ENCODE results near the gene ZNF587B.
"Not testable (repeated sequence)": the region's sequence is repeated elsewhere in the genome, so short reads cannot be mapped to it uniquely, and the experiment has no call there.

ZNF587B gene

DNA sequence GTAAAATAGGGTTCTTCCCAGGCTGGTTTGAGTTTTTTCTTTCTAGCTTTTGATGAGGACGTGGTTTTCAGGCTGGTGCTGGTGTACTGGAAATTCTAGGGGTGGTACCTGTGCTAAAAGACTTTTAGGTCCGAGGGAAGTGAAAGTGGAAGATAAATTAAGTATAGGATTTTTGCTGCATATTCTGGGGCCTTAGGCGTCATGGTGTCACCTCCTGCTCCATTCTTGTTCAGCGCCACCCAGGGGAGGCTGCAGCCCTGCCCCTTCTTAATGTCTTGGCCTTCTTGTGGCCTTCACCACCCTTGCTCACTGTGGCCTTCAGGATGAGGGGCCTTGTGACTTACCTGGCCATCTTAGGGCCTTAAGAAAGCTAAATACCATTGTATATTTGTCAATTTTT lies 27.8 kb upstream of the ZNF587B start:
- DNase-seq (ENCODE audit: extremely low read depth, low read depth), result no peak
- TF ChIP-seq, protein P1, sequence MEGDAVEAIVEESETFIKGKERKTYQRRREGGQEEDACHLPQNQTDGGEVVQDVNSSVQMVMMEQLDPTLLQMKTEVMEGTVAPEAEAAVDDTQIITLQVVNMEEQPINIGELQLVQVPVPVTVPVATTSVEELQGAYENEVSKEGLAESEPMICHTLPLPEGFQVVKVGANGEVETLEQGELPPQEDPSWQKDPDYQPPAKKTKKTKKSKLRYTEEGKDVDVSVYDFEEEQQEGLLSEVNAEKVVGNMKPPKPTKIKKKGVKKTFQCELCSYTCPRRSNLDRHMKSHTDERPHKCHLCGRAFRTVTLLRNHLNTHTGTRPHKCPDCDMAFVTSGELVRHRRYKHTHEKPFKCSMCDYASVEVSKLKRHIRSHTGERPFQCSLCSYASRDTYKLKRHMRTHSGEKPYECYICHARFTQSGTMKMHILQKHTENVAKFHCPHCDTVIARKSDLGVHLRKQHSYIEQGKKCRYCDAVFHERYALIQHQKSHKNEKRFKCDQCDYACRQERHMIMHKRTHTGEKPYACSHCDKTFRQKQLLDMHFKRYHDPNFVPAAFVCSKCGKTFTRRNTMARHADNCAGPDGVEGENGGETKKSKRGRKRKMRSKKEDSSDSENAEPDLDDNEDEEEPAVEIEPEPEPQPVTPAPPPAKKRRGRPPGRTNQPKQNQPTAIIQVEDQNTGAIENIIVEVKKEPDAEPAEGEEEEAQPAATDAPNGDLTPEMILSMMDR (IDR thresholded peaks at IDR 0.05; ENCODE audit: low read depth, low read length), result no peak

DNA sequence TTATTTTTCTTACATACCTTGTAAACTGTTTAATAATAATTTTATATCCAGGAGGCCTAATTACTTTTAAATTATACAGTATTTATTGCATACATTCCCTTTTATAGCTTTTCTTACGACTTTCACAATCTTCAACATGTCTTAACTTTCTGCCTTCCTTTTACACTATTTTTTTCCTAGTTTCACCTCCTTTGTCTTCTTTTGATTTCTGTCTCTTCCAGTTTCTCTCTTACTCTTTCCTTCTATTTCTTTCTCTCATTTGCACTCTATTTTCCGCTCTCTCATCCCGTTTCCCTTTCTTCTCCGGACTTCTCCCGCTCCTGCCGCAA lies 26.9 kb upstream of the ZNF587B start:
- no peak for DNase-seq (ENCODE audit: extremely low read depth, low read depth)
- TF ChIP-seq, protein P1 (IDR thresholded peaks at IDR 0.05; ENCODE audit: low read depth, low read length), result no peak

DNA sequence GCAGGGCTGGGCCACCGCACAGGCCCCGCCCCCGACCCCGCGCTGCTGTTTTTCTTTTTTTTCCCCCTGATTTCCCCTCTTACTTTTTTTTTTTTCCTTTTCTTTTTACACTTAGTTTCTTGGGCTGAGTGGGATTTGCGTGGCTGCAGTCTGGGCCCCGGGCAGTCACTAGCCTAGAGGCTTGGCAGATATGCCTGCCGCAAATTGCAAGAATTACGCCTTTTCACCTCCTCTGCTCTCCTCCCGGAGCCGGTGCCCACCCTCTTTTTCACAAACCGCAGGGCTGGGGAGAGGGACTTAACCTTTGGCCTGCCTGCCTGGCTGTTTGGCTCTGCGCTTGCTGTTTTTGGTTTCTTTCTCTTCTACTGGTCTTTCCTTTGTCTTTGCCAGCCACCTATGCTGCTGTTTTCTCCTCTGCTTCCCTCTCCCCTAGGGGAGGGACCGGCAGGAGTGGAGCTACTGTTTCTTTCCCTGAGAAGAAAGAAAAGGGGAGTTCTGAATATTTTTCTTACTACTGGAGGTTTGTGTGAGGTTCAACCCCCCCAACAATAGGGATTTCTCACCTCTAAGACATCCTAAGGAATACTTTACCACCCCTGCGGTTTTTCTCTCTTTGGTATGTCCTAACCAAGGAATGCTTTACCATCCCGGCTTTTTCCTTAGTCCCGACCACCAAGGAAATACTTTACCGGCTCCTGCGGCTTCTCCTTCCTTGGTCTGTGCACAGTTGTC lies 26.3 kb upstream of the ZNF587B start:
- TF ChIP-seq, protein P1 (IDR thresholded peaks at IDR 0.05; ENCODE audit: low read depth, low read length), result no peak
- no peak for DNase-seq (ENCODE audit: extremely low read depth, low read depth)

DNA sequence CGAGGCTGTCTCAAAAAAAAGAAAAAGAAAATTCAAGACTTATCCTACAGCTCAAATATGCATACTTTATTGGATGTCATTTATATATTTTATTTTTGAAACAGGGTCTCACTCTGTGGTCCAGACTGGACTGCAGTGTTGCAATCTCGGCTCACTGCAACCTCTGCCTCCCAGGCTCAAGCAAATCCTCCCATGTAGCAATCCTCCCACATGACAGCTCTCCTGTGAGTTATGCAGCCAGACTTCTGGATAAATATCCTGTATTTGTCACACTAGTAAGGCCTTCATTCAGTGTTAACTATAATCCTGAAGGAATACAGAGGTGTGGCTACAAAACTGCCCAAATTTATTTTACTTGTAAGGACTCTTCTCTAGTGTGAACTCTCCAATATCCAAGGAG lies 22.6 kb upstream of the ZNF587B start:
- TF ChIP-seq, protein P1 (IDR thresholded peaks at IDR 0.05; ENCODE audit: low read depth, low read length), result no peak
- DNase-seq (ENCODE audit: extremely low read depth, low read depth), result no peak

DNA sequence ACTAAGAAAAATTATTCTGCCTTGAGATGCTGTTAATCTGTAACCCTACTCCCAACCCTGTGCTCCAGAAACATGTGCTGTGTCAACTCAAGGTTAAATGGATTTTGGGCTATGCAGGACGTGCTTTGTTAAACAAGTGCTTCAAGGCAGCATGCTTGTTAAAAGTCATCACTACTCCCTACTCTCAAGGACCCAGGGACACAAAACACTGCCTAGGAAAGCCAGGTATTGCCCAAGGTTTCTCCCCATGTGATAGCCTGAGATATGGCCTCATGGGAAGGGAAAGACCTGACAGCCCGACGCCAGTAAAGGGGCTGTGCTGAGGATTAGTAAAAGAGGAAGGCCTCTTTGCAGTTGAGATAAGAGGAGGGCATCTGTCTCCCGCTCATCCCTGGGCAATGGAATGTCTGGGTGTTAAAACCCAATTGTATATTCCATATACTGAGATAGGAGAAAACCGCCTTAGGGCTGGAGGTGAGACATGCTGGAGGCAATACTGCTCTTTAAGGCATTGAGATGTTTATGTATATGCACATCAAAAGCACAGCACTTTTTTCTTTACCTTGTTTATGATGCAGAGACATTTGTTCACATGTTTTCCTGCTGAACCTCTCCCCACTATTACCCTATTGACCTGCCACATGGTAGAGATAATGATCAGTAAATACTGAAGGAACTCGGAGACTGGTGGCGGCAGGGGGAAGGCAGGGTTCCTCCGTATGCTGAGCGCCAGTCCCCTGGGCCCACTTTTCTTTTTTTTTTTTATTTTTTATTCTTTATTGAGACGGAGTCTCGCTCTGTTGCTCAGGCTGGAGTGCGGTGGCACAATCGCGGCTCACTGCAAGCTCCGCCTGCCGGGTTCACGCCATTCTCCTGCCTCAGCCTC lies 19.4 kb upstream of the ZNF587B start:
- not testable (repeated sequence) for DNase-seq (ENCODE audit: extremely low read depth, low read depth)

DNA sequence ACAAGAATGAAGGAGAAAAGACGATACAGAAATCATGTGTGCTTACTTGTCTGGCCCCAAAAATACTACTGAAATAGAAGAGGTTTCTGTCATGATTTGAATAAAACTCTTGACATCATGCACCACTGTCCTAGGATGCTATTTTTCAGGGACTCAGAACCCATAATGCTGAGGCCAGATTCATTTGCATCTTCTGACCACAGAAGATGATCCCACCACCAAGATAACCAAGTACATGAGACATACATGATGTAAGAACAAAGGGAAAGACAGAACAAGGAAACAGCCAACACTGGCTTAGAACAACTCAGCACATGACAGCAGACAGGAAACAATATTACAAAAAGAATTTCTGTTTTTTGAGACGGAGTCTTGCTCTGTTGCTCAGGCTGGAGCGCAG lies 17.9 kb upstream of the ZNF587B start:
- TF ChIP-seq, protein P1 (IDR thresholded peaks at IDR 0.05; ENCODE audit: low read depth, low read length), result no peak
- no peak for DNase-seq (ENCODE audit: extremely low read depth, low read depth)

DNA sequence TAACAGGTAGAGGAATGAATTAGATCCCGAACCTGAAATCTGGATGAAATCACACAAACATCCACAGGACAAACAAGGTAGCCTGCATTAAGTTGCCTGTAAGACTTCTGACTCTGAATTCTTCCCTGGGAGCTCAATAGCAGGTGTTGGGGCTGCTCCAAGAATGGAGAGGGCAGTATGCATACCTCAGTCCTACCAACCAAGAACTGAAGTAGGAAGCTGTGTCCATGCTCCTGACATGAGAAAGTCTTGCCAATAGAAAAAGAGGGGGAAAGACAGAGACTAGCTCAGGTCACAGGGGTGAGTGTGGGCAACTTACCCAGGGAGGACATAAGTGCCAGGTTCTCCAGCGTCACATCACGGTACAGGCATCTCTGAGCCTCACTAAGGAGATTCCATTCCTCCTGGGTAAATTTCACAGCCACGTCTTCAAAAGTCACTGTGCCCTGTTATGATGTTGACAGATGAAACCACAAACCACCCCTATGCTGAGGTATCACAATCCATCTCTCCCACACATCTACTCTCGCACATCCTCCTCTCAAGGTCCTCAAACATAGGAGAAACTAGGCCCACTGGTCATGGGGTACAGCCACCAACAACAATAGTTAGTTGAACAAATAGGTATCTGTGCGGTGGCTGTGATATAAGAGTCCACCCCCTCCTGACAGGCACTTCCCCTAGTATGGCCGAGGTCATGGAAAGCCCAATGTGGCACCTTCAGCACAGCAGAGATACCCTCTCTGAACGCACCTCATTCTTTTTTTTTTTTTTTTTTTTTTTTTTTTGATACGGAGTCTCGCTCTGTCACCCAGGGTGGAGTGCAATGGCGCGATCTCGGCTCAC lies 16.9 kb upstream of the ZNF587B start:
- DNase-seq (ENCODE audit: extremely low read depth, low read depth), result not testable (repeated sequence)
